HEK293T (cell line): ENCODE measurements around the gene DSCAM.

Experiments used
- ARNT ChIP-seq: fragments of 450-650 bp; IDR thresholded peaks from 2 replicates; pipeline ENCODE4 v1.6.1; 2017; ENCODE audit warnings: mild to moderate bottlenecking
- BHLHE40 ChIP-seq: fragments of 450-650 bp; IDR thresholded peaks from 2 replicates; pipeline ENCODE4 v1.6.1; 2016; ENCODE audit warnings: mild to moderate bottlenecking, moderate library complexity, borderline replicate concordance
- ELF4 ChIP-seq: fragments of 450-650 bp; IDR thresholded peaks from 2 replicates; pipeline ENCODE4 v1.6.1; 2017; ENCODE audit warnings: antibody characterized with exemption
- FOXA1 ChIP-seq: fragments of 450-650 bp; IDR thresholded peaks from 2 replicates; pipeline ENCODE4 v1.6.1; 2016; ENCODE audit warnings: mild to moderate bottlenecking
- FOXM1 ChIP-seq: fragments of 450-650 bp; IDR thresholded peaks from 2 replicates; pipeline ENCODE4 v1.6.1; 2017; ENCODE audit warnings: mild to moderate bottlenecking, borderline replicate concordance
- HDGF ChIP-seq: fragments of 450-650 bp; IDR thresholded peaks from 2 replicates; pipeline ENCODE4 v1.6.1; 2017; ENCODE audit warnings: antibody characterized with exemption, borderline replicate concordance
- SP1 ChIP-seq: fragments of 450-650 bp; IDR thresholded peaks from 2 replicates; pipeline ENCODE4 v1.6.1; 2017
- SUZ12 ChIP-seq: fragments of 450-650 bp; IDR thresholded peaks from 2 replicates; pipeline ENCODE4 v1.6.1; 2016; ENCODE audit warnings: mild to moderate bottlenecking
- TARDBP ChIP-seq: fragments of 450-650 bp; IDR thresholded peaks from 2 replicates; pipeline ENCODE4 v1.6.1; 2016
- ZNF384 ChIP-seq: fragments of 450-650 bp; IDR thresholded peaks from 2 replicates; pipeline ENCODE4 v1.6.1; 2016

DNA sequence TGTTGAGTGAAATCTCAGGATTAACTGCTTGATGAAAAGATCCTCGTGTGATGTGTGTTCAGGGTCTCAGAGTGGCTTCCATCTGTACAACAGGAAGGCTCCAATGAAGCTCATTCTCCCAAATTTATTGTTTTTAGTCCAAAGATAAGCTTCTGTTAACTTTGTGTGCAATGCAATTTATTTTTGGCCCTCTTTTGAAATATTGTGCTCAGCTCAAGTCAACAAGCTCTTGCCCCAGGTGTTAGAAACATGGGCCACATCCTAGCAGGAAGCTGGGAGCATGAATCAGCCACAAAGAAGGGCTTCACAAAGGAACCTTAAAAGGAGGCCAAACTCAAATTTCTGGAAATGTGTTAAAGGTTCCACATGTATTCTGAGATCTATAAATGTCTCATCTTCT is 844.0 kb downstream of the DSCAM start:
- TF ChIP-seq ARNT: no peak
- TF ChIP-seq TARDBP: no peak
- no peak for TF ChIP-seq FOXM1
- TF ChIP-seq BHLHE40: no peak
- TF ChIP-seq SUZ12: no peak
- TF ChIP-seq SP1: no peak
- TF ChIP-seq ZNF384: no peak
- no peak for TF ChIP-seq ELF4
- no peak for TF ChIP-seq FOXA1
- TF ChIP-seq HDGF: no peak
